ENCODE results near the gene TRIM14. TPM values are rescaled to one million over a fixed set of nuclear protein-coding genes. Genes with fewer than 3 reads are reported as not detected.

The TRIM14 gene
- total RNA-seq, 4 donors from 2014 or later: 12.0 to 17.5 (median 16.3) TPM

GRCh38 chr9:98140503-98140902, 21.5 kb upstream of the TRIM14 start:
- 85 to 93% methylated on average over 5 of the region's 5 CpGs for WGBS, 2 donors
- DNase-seq (ENCODE audit: low spot score in 2 of 2): no peak
- TF ChIP-seq POLR2A (IDR thresholded peaks at IDR 0.05) (no peak), CTCF (IDR thresholded peaks at IDR 0.05) (no peak)
- no peak overlapping the region for H3K4me3 ChIP-seq (ENCODE audit: low read depth, poor library complexity, severe bottlenecking)
- intact Hi-C loops (cut with DNase I; ENCODE audit: low total_unique reads): no loop called here

DNA sequence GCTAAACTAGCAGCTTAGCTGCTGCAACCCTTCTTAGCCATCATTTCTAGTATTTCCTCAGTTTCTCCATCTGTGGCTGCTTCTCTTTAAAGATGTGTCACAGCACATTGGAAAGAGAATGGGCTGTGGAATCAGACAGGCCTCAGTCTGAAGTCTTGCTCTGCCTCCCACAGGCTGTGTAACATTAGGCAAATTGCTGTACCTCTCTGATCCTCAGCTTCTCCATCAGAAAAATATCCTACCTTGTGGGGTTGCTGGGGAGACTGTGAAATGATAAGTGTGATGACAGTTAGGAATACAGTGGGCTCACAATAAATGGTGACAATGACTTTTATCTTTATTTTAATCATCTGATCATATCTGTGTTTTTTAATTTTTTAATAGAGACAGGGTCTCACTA, 17.5 kb upstream of the TRIM14 start:
- H3K4me3 ChIP-seq (ENCODE audit: low read depth, poor library complexity, severe bottlenecking): no peak overlapping the region
- TF ChIP-seq POLR2A (IDR thresholded peaks at IDR 0.05) (no peak), CTCF (IDR thresholded peaks at IDR 0.05) (no peak)
- DNase-seq (ENCODE audit: low spot score in 2 of 2): no peak
- intact Hi-C loops (cut with DNase I; ENCODE audit: low total_unique reads): no loop called here

DNA sequence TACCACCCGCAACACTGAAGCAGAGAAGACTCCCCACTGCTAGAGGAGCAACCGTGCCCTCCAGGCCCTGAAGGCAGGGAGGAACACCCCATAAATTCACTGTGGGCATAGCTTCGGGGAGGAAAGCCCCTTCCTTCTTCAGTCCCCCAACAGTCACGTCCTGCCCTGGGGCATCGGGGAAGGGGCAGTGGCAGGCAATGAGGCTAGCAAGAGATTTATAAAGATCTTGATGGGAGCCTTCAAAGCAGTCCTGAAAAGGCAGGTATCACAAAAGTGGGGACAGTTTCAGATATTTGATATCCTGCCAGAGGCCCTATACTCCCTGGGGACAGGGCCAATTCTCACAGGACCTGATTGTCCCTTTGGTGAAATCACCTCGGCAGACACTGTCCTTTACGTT, 16.9 kb upstream of the TRIM14 start:
- intact Hi-C loops (cut with DNase I; ENCODE audit: low total_unique reads): no loop called here
- DNase-seq (ENCODE audit: low spot score in 2 of 2): no peak
- TF ChIP-seq POLR2A (IDR thresholded peaks at IDR 0.05) (no peak), CTCF (IDR thresholded peaks at IDR 0.05) (no peak)
- WGBS, 2 donors: 84 to 89% methylated on average over 7 of the region's 7 CpGs
- no peak overlapping the region for H3K4me3 ChIP-seq (ENCODE audit: low read depth, poor library complexity, severe bottlenecking)

DNA sequence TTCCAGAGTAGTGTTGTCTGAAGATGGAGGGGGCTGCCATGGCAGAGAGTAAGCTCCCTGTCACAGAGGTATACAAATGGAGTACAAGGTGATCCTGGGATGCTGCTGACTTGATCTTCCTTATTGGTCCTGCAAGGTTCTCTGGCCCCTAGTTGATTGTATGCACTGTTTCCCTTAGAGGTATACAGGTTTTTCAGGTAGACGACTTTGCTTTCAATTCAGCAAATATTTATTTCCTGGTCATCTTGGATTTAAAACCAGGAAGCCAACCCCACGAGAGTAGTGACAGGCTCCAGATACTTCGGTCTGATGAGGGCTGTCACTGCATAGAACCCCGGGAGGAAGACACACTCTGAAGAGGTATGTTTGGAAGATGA, 16.5 kb upstream of the TRIM14 start:
- WGBS, 2 donors: 74 to 85% methylated on average over 4 of the region's 4 CpGs
- intact Hi-C loops (cut with DNase I; ENCODE audit: low total_unique reads): no loop called here
- DNase-seq (ENCODE audit: low spot score in 2 of 2): no peak

GRCh38 chr9:98134702-98135557, 15.9 kb upstream of the TRIM14 start:
- no peak overlapping the region for H3K4me3 ChIP-seq (ENCODE audit: low read depth, poor library complexity, severe bottlenecking)
- no peak for TF ChIP-seq POLR2A (IDR thresholded peaks at IDR 0.05)
- no peak for TF ChIP-seq CTCF (IDR thresholded peaks at IDR 0.05)
- intact Hi-C loops (cut with DNase I; ENCODE audit: low total_unique reads): no loop called here
- 89 to 94% methylated on average over 12 of the region's 12 CpGs for WGBS, 2 donors
- DNase-seq (ENCODE audit: low spot score in 2 of 2): no peak

More for the DNA sequence above, 16.5 kb upstream of the TRIM14 start:
- H3K4me3 ChIP-seq (ENCODE audit: low read depth, poor library complexity, severe bottlenecking): no peak overlapping the region
- TF ChIP-seq CTCF (IDR thresholded peaks at IDR 0.05): no peak
- no peak for TF ChIP-seq POLR2A (IDR thresholded peaks at IDR 0.05)

Measured in lower leg skin (tissue), 4 donors.